OCI-LY1 (cell line): Measurements from ENCODE around the gene PDS5B.

ENCODE experiments used
- EZH2 ChIP-seq: fragments of 200-600 bp; sonication (generic), shearing (Covaris generic); IDR thresholded peaks from 2 replicates; pipeline ENCODE4 v1.8.0; 2017; ENCODE audit warnings: borderline replicate concordance, mixed run types, mild to moderate bottlenecking, antibody characterized with exemption, low read length, moderate library complexity, mixed read lengths
- TF ChIP-seq, protein P1 (sequence below): fragments of 200-600 bp; sonication (generic), shearing (Covaris generic); IDR thresholded peaks from 2 replicates; pipeline ENCODE4 v1.5.1; 2017; ENCODE audit warnings: mild to moderate bottlenecking, antibody characterized with exemption, low read length, moderate library complexity, mixed read lengths

DNA sequence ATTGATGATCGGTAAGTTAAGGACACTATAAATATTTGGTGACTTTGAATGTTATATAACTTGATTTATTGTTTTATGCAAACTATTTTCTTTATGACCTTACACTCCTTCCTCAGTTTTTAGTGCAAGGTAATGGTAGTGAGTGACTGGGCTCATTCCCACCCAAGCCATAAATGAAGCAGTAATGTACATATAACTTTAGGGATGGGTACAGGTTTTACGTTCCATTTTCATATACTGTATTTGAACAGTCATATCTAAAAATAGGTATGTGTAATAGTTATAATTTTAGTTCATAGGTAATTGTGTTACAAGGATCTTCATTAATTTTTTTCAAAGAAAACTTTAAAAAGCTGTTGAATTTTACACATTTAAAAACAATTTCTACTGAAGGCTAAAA is 101.0 kb downstream of the PDS5B start:
- TF ChIP-seq, protein P1, sequence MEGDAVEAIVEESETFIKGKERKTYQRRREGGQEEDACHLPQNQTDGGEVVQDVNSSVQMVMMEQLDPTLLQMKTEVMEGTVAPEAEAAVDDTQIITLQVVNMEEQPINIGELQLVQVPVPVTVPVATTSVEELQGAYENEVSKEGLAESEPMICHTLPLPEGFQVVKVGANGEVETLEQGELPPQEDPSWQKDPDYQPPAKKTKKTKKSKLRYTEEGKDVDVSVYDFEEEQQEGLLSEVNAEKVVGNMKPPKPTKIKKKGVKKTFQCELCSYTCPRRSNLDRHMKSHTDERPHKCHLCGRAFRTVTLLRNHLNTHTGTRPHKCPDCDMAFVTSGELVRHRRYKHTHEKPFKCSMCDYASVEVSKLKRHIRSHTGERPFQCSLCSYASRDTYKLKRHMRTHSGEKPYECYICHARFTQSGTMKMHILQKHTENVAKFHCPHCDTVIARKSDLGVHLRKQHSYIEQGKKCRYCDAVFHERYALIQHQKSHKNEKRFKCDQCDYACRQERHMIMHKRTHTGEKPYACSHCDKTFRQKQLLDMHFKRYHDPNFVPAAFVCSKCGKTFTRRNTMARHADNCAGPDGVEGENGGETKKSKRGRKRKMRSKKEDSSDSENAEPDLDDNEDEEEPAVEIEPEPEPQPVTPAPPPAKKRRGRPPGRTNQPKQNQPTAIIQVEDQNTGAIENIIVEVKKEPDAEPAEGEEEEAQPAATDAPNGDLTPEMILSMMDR, result no peak
- TF ChIP-seq EZH2, result no peak
